A673 (cell line): Measurements from ENCODE around the gene STARD13. TPM values are rescaled to one million over a fixed set of nuclear protein-coding genes. Genes with fewer than 3 reads are reported as not detected.

ENCODE experiments used
- BruUV-seq: library from RNA; stranded (reverse); fragments of 400-500 nt; replicated peaks from 2 replicates; lab custom pipeline; 2021; lab: Mats Ljungman, UMichigan
- CTCF ChIA-PET: fragments of 300-600 bp; sonication (Branson Sonifier 250); formaldehyde crosslinking; loops from one replicate; lab custom pipeline; 2022; ENCODE audit warnings: antibody characterized with exemption; lab: Charles Lee
- POLR2A ChIA-PET: fragments of 300-600 bp; sonication (Branson Sonifier 250); formaldehyde crosslinking; loops from one replicate; lab custom pipeline; 2022; ENCODE audit warnings: antibody characterized with exemption; ENCODE audit not compliant: low non-redundant PET; lab: Charles Lee
- DNase-seq: peaks from one replicate; pipeline ENCODE4 v3.0.0-alpha.2; 2015; ENCODE audit warnings: low spot score
- H3K27ac ChIP-seq: fragments of 200-600 bp; sonication (generic); 2 replicates; pipeline ENCODE4 v1.5.1; 2016; ENCODE audit warnings: mixed run types, low read depth, mild to moderate bottlenecking, mixed read lengths, antibody characterized with exemption, low read length; ENCODE audit not compliant: poor library complexity, severe bottlenecking
- H3K27me3 ChIP-seq: fragments of 200-600 bp; sonication (generic); replicated peaks from 2 replicates; pipeline ENCODE4 v1.6.1; 2017; ENCODE audit warnings: mixed run types, low read depth, mild to moderate bottlenecking, mixed read lengths, antibody characterized with exemption, low read length; ENCODE audit not compliant: insufficient read depth, poor library complexity
- H3K36me3 ChIP-seq: fragments of 200-600 bp; sonication (generic); 2 replicates; pipeline ENCODE4 v1.6.1; 2016; ENCODE audit warnings: mixed run types, mild to moderate bottlenecking, mixed read lengths, antibody characterized with exemption, low read length; ENCODE audit not compliant: insufficient read depth, poor library complexity, severe bottlenecking
- H3K4me1 ChIP-seq: fragments of 200-600 bp; sonication (generic); 2 replicates; pipeline ENCODE4 v1.6.1; 2017; ENCODE audit warnings: mixed run types, mild to moderate bottlenecking, mixed read lengths, antibody characterized with exemption, low read length; ENCODE audit not compliant: insufficient read depth, poor library complexity, severe bottlenecking
- H3K4me3 ChIP-seq: fragments of 200-600 bp; sonication (generic); 2 replicates; pipeline ENCODE4 v1.5.1; 2016; ENCODE audit warnings: low read depth, mixed run types, mild to moderate bottlenecking, mixed read lengths, low read length; ENCODE audit not compliant: poor library complexity, severe bottlenecking
- H3K9me3 ChIP-seq: fragments of 200-600 bp; sonication (generic); 2 replicates; pipeline ENCODE4 v1.6.1; 2016; ENCODE audit warnings: mixed run types, low read depth, mild to moderate bottlenecking, mixed read lengths, antibody characterized with exemption, low read length; ENCODE audit not compliant: poor library complexity, severe bottlenecking
- EZH2 ChIP-seq: fragments of 200-600 bp; sonication (generic); IDR thresholded peaks from 2 replicates; pipeline ENCODE4 v1.6.1; 2017; ENCODE audit warnings: borderline replicate concordance, low read depth, mild to moderate bottlenecking, mixed read lengths, antibody characterized with exemption, low read length; ENCODE audit not compliant: poor library complexity, severe bottlenecking
- intact Hi-C: fragments of 100-400 bp; cut with micrococcal nuclease; formaldehyde crosslinking; loops from one replicate; pipeline ENCODE4 v1.10.0; 2022; ENCODE audit not compliant: unreplicated experiment
- total RNA-seq: library from RNA; stranded (reverse); gene quantifications from 2 replicates; pipeline ENCODE4 v1.2.3, GENCODE V29; 2021
- TF ChIP-seq, protein P1 (sequence below): fragments of 300-800, 200-600 bp; sonication (generic); conservative IDR thresholded peaks from 2 replicates; pipeline ENCODE4 v1.5.1; 2017; ENCODE audit warnings: low read depth, mild to moderate bottlenecking, antibody characterized with exemption, low read length, moderate library complexity, mixed read lengths

The STARD13 gene
- total RNA-seq, 1 experiment from 2014 or later, result 45.7 TPM

DNA sequence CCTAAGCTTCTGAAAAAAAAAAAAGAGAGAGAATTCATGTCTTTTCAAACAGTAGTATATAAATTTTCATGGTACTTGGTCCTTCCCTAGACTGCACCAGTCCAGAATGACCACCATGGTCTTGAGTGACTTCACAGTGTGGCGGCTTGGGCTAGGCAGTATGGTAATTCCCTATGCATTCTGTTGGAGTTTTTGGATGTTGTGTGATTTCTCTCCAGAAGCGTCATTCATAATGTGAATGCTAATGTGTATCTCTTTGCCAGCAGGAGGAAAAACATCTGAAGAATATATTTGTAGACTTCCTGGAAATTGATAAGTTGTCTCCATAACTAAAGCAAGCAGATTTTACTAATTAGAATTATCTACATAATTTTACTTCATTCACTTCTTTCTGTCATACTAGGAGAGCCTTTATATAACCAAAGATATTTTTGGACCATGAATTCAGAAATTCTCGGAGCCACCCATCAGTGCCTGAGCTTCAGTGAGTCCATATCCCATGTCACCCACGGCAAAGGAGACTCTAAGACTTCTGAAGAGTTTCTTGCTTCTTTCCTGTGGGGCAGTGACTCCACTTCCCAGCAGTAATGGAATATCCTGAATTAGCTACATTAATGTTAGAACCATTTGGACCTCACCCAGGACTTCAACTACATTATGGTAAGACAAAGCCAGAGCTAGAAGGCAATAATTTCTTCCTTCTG lies 8.4 kb downstream of the STARD13 start:
- Histone ChIP-seq H3K9me3 (no peaks in the 10 kb centered on the region), H3K4me1 (peaks cover 92% of the 10 kb centered on the region), H3K27me3 (no peaks in the 10 kb centered on the region), H3K27ac (peak overlapping the region; percentile 77), H3K36me3 (no peaks in the 10 kb centered on the region), H3K4me3 (no peak overlapping the region)
- DNase-seq, result no peak
- CTCF ChIA-PET, result no interaction called here
- no peak for TF ChIP-seq EZH2
- TF ChIP-seq, protein P1, sequence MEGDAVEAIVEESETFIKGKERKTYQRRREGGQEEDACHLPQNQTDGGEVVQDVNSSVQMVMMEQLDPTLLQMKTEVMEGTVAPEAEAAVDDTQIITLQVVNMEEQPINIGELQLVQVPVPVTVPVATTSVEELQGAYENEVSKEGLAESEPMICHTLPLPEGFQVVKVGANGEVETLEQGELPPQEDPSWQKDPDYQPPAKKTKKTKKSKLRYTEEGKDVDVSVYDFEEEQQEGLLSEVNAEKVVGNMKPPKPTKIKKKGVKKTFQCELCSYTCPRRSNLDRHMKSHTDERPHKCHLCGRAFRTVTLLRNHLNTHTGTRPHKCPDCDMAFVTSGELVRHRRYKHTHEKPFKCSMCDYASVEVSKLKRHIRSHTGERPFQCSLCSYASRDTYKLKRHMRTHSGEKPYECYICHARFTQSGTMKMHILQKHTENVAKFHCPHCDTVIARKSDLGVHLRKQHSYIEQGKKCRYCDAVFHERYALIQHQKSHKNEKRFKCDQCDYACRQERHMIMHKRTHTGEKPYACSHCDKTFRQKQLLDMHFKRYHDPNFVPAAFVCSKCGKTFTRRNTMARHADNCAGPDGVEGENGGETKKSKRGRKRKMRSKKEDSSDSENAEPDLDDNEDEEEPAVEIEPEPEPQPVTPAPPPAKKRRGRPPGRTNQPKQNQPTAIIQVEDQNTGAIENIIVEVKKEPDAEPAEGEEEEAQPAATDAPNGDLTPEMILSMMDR, result no peak
- POLR2A ChIA-PET, result no interaction called here
- intact Hi-C loops, result no loop called here
- no TSS peak for BruUV-seq

DNA sequence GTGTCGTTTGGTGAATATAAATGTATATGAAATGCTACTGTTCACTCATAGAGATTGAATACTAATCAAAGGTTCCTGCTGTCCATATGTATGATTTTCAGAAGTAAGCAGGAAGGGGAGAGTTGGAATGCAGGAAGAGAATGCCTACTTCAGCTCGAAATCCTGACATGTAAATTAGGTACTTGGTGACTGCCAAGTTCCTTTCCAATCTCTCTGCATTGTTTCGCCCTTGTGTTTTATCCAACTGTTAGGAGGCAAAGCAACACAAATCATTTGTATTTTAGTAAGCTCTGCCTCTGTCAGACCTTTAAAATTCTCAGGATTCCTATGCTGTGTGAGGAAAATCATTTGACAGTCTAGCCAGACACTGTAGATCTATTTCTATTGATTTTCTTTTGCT lies 9.0 kb downstream of the STARD13 start:
- TF ChIP-seq EZH2, result no peak
- TF ChIP-seq, protein P1, result no peak
- peak overlapping the region; percentile 77 for H3K27ac ChIP-seq
- CTCF ChIA-PET, result no interaction called here

DNA sequence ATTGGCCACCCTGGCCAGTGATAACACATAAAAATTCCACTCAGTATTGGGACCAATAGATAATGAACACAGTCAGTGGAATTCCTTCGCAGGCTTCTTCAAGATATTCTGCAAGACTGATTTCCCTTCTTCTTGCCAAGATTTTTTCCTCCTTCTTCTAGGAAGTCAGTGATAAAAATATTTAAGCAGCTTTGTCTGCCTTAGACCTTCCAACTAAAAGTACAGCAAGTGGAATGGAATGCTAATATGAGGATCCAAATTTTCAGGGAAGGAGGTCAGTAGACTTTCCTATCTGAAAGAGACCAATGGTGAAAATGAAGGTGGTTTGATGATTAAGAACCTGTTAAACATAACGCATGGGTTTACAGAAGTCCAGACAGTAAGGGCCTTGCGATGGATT lies 9.6 kb downstream of the STARD13 start:
- TF ChIP-seq, protein P1, result no peak
- no peak for TF ChIP-seq EZH2
- H3K27ac ChIP-seq, result peak overlapping the region; percentile 77
- ChIA-PET POLR2A (no interaction called here), CTCF (no interaction called here)
- intact Hi-C loops, result no loop called here
- H3K36me3 ChIP-seq, result no peaks in the 10 kb centered on the region
- H3K27me3 ChIP-seq, result no peaks in the 10 kb centered on the region
- H3K4me1 ChIP-seq, result peaks cover 96% of the 10 kb centered on the region
- no peak overlapping the region for H3K4me3 ChIP-seq
- no TSS peak for BruUV-seq
- no peak for DNase-seq
- H3K9me3 ChIP-seq, result no peaks in the 10 kb centered on the region

More for the DNA sequence above, 9.0 kb downstream of the STARD13 start:
- intact Hi-C loops, result no loop called here
- POLR2A ChIA-PET, result no interaction called here
- no peaks in the 10 kb centered on the region for H3K36me3 ChIP-seq
- no TSS peak for BruUV-seq
- no peak overlapping the region for H3K4me3 ChIP-seq
- no peaks in the 10 kb centered on the region for H3K9me3 ChIP-seq
- peak; percentile 79 for DNase-seq
- peaks cover 91% of the 10 kb centered on the region for H3K4me1 ChIP-seq
- no peaks in the 10 kb centered on the region for H3K27me3 ChIP-seq
